H1 (cell line): Measurements from ENCODE around the gene RAMACL. TPM values are rescaled to one million over a fixed set of nuclear protein-coding genes. Genes with fewer than 3 reads are reported as not detected.

Source experiments
- KDM1A ChIP-seq: fragments of 200-600, 300-600 bp; sonication (generic); IDR thresholded peaks from 2 replicates; pipeline ENCODE4 v1.7.1; 2016; ENCODE audit warnings: mild to moderate bottlenecking, low read length, borderline replicate concordance
- SIN3A ChIP-seq, 2 experiments: IDR thresholded peaks in 1 of 2; conservative IDR thresholded peaks in 1 of 2; 2 replicates each; pipeline ENCODE4 v1.6.1; 2011 to 2012; ENCODE audit warnings: low read length in 2 of 2, improper control_type of control experiment in 1 of 2, low read depth in 1 of 2, mild to moderate bottlenecking in 1 of 2
- polyA plus RNA-seq, 7 experiments: library from polyadenylated mRNA; depleted of rRNA in 3 of 7; stranded (reverse) in 5 of 7; unstranded in 2 of 7; fragments of >200 nt in 5 of 7; fragments of 200-250 nt in 2 of 7; gene quantifications; 1 replicate in 5 of 7; 2 replicates in 1 of 7; 4 replicates in 1 of 7; pipeline versions ENCODE4 v1.2.1 to v1.2.3, GENCODE V29; 2011 to 2013; ENCODE audit warnings: missing spikeins in 2 of 7, mixed read lengths in 2 of 7
- total RNA-seq: library from RNA; stranded (reverse); fragmentation: NEBNext Ultra II Directional; extraction: Animal tissue kit (Norgen Biotek cat#: 25700); gene quantifications from 2 replicates; pipeline ENCODE4 v1.2.1, GENCODE V29; 2021

RAMACL gene
- total and polyA plus RNA-seq, 2 of the 8 experiments (the other 6 are each of a cell fraction or from before 2014, with no cell fraction given), result 0.23 to 0.97 TPM

DNA sequence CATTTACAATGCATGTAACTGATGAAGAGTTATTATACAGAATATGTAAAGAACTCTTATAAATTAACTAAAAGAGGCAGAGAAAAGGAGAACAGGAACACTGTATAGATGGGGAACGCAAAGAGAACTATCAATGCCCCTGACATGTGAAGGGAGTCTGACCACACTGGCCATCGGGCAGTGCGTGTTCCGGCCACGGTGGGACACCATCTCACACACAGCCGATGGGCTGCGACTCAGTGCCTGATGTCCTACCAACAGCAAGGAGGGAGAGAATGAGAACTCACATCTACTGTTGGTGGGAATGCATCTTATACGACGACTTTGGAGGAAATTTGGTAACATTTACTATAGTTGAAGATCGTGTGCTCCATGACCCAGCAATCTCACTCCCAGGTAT, 15.5 kb upstream of the RAMACL start (continued):
- TF ChIP-seq SIN3A (conservative IDR thresholded peaks at IDR 0.05 in 1 of 2, IDR thresholded peaks at IDR 0.05 in 1 of 2; ENCODE audit: low read depth in 1 of 2, low read length in 2 of 2) (no peak), KDM1A (no peak)
